K562 (cell line): Measurements from ENCODE around the gene TUBD1. TPM values are rescaled to one million over a fixed set of nuclear protein-coding genes. Genes with fewer than 3 reads are reported as not detected.
"Not testable (repeated sequence)": the region's sequence is repeated elsewhere in the genome, so short reads cannot be mapped to it uniquely, and the experiment has no call there.

Experiments used
- ATAC-seq: fragments of 200-7000 bp; cut with Tn5 transposase; 3 replicates; pipeline ENCODE4 v1.9.1; 2020; ENCODE audit warnings: moderate library complexity
- BruUV-seq: library from RNA; stranded (reverse); fragments of 400-500 nt; replicated peaks from 2 replicates; lab custom pipeline; 2021; lab: Mats Ljungman, UMichigan
- CTCF ChIA-PET: fragments of 300-600 bp; formaldehyde crosslinking; extraction: SDS; loops from one replicate; lab custom pipeline; 2021; ENCODE audit warnings: low intra/inter-chr PET ratio; lab: Yijun Ruan, JAX
- POLR2A ChIA-PET: fragments of 300-600, 350-650 bp; sonication (Branson Sonifier 250); formaldehyde crosslinking; extraction: SDS; loops from one replicate; lab custom pipeline; 2021; ENCODE audit warnings: antibody characterized with exemption, inconsistent platforms; lab: Yijun Ruan, JAX
- DNase-seq, 4 experiments: peaks; one replicate each; pipeline versions ENCODE4 v3.0.0 to v3.0.0-alpha.2; 2011 to 2018; ENCODE audit warnings: low spot score in 3 of 4, mixed read lengths in 3 of 4; ENCODE audit errors: extremely low read depth in 1 of 4
- FAIRE-seq: peaks from 2 replicates; lab custom pipeline; 2011; peaks lifted over from hg19 to GRCh38; lab: Jason Lieb, UNC
- H2AFZ ChIP-seq: 2 replicates; pipeline ENCODE4 v1.6.0; 2011; ENCODE audit warnings: low read depth, low read length, control low read depth, inconsistent platforms
- H3K27ac ChIP-seq: fragments of 200-600 bp; 3 replicates; pipeline ENCODE4 v1.8.0; 2011; ENCODE audit warnings: low read depth, mild to moderate bottlenecking, control low read depth, inconsistent platforms, low read length, moderate library complexity, mixed read lengths; ENCODE audit errors: extremely low read depth
- H3K27me3 ChIP-seq, 2 experiments: fragments of 300-600 bp in 1 of 2; 2 replicates in 1 of 2; 3 replicates in 1 of 2; pipeline versions ENCODE4 v1.6.0 to v1.8.0; 2011; ENCODE audit warnings: inconsistent platforms in 2 of 2, low read length in 2 of 2, mild to moderate bottlenecking in 1 of 2, mixed read lengths in 1 of 2, moderate library complexity in 1 of 2; ENCODE audit not compliant: control insufficient read depth in 2 of 2, insufficient read depth in 2 of 2
- H3K36me3 ChIP-seq: fragments of 300-600 bp; 3 replicates; pipeline ENCODE4 v1.8.0; 2011; ENCODE audit warnings: mild to moderate bottlenecking, low read length, inconsistent platforms; ENCODE audit not compliant: control insufficient read depth, insufficient read depth
- H3K4me1 ChIP-seq, 2 experiments: fragments of 200-600 bp in 1 of 2; replicated peaks in 1 of 2; 2 replicates in 1 of 2; 3 replicates in 1 of 2; pipeline versions ENCODE4 v1.5.1 to v1.8.0; 2011; ENCODE audit warnings: inconsistent platforms in 2 of 2, low read length in 2 of 2, mild to moderate bottlenecking in 1 of 2, mixed read lengths in 1 of 2, moderate library complexity in 1 of 2; ENCODE audit not compliant: control insufficient read depth in 2 of 2, insufficient read depth in 2 of 2
- H3K4me2 ChIP-seq: 2 replicates; pipeline ENCODE4 v1.6.1; 2011; ENCODE audit warnings: low read length, control low read depth, inconsistent platforms, mixed read lengths; ENCODE audit not compliant: insufficient read depth
- H3K4me3 ChIP-seq: fragments of 200-600 bp; sonication (generic), shearing (Covaris generic); 2 replicates; pipeline ENCODE4 v1.5.1; 2016; ENCODE audit warnings: control low read depth, inconsistent platforms
- H3K79me2 ChIP-seq: fragments of 200-600 bp; 3 replicates; pipeline ENCODE4 v1.8.0; 2011; ENCODE audit warnings: low read length, inconsistent platforms; ENCODE audit not compliant: control insufficient read depth, insufficient read depth
- H3K9ac ChIP-seq, 2 experiments: 2 replicates each; pipeline versions ENCODE4 v1.6.0 to v1.6.1; 2011; ENCODE audit warnings: low read depth in 2 of 2, low read length in 2 of 2, control low read depth in 1 of 2, inconsistent platforms in 1 of 2, mild to moderate bottlenecking in 1 of 2, mixed read lengths in 1 of 2; ENCODE audit not compliant: insufficient read depth in 1 of 2
- H3K9me1 ChIP-seq: one replicate; pipeline ENCODE4 v1.6.0; 2011; ENCODE audit warnings: inconsistent platforms, mild to moderate bottlenecking, low read length, moderate library complexity; ENCODE audit not compliant: control insufficient read depth, insufficient read depth
- H3K9me3 ChIP-seq: replicated peaks from 2 replicates; pipeline ENCODE4 v1.5.1; 2011; ENCODE audit warnings: low read depth, low read length, inconsistent platforms; ENCODE audit not compliant: control insufficient read depth, insufficient read depth
- H4K20me1 ChIP-seq: replicated peaks from 2 replicates; pipeline ENCODE4 v1.6.1; 2011; ENCODE audit warnings: low read length, inconsistent platforms, mixed read lengths; ENCODE audit not compliant: control insufficient read depth, insufficient read depth
- WGBS: fragments of 100-300 bp; shearing (Covaris generic); methylation state at CpG from one replicate; pipeline ENCODE4 v1.1.6; 2016; ENCODE audit warnings: low coverage, mixed read lengths; ENCODE audit not compliant: insufficient coverage; ENCODE audit errors: missing lambda C conversion rate; 5-methylcytosine and 5-hydroxymethylcytosine counted together
- in situ Hi-C: fragments of 300-500 bp; cut with MboI; formaldehyde crosslinking; loops from 4 replicates; pipeline ENCODE4 v1.15.0; 2018; ENCODE audit warnings: inconsistent platforms, mixed read lengths
- intact Hi-C: fragments of 100-400 bp; cut with micrococcal nuclease; formaldehyde crosslinking; loops from 2 replicates; pipeline ENCODE4 v1.14.2; 2022
- polyA plus RNA-seq, 8 experiments: library from polyadenylated mRNA; depleted of rRNA in 4 of 8; stranded (reverse) in 5 of 8; unstranded in 3 of 8; fragments of >200 nt; fragmentation: Nextera tagmentation in 2 of 8; fragmentation: Illumina TruSeq in 1 of 8; extraction: Ambion mirVana in 2 of 8; extraction: Trizol in 1 of 8; gene quantifications; 2 replicates each; pipeline versions ENCODE4 v1.2.1 to v1.2.3, GENCODE V29; 2011 to 2014; ENCODE audit warnings: inconsistent platforms in 1 of 8, missing spikeins in 1 of 8
- total RNA-seq, 7 experiments: library from RNA; depleted of rRNA in 6 of 7; stranded (reverse); fragments of >200 nt in 6 of 7; fragmentation: Illumina TruSeq in 2 of 7; extraction: Trizol in 2 of 7; gene quantifications; 2 replicates each; pipeline versions ENCODE4 v1.2.1 to v1.2.3, GENCODE V29; 2011 to 2021; ENCODE audit warnings: low replicate concordance in 1 of 7
- TF ChIP-seq, protein P1 (sequence below), 3 experiments: fragments of 200-800 bp in 1 of 3; fragments of 250-450 bp in 1 of 3; fragments of 450-650 bp in 1 of 3; sonication (Bioruptor Pico) in 1 of 3; sonication (Bioruptor generic) in 1 of 3; formaldehyde crosslinking in 1 of 3; IDR thresholded peaks; 2 replicates each; pipeline versions ENCODE4 v1.6.1 to v1.8.0; 2016 to 2022; ENCODE audit warnings: mild to moderate bottlenecking in 2 of 3, missing genetic modification characterization in 2 of 3, missing compliant biosample characterization in 1 of 3, moderate library complexity in 1 of 3

Gene TUBD1
- total and polyA plus RNA-seq, 9 of the 15 experiments (the other 6 are each of a cell fraction or from before 2014, with no cell fraction given), result 10.8 to 35.3 (median 17.9) TPM

DNA sequence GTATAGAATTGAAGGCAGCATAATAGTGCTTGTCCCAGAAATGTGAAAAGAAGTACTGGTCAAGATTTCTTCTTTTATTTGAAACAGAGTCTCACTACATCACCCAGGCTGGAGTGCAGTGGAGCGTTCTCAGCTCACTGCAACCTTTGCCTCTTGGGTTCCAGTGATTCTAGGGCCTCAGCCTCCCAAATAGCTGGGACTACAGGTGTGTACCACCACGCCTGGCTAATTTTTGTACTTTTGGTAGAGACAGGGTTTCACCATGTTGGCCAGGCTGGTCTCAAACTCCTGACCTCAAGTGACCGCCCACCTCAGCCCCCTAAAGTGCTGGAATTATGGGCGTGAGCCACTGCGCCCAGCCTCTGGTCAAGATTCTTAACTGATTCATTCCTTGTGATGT lies 27.9 kb upstream of the TUBD1 start:
- H3K9ac ChIP-seq, H3K4me3 ChIP-seq, H3K9me3 ChIP-seq, H3K9me1 ChIP-seq, H4K20me1 ChIP-seq, ATAC-seq, FAIRE-seq, H3K27me3 ChIP-seq, H3K4me2 ChIP-seq, intact Hi-C loops, DNase-seq, H3K4me1 ChIP-seq, H3K79me2 ChIP-seq, H3K27ac ChIP-seq, H2AFZ ChIP-seq, BruUV-seq, CTCF ChIA-PET: not testable (repeated sequence)
- TF ChIP-seq, protein P1, sequence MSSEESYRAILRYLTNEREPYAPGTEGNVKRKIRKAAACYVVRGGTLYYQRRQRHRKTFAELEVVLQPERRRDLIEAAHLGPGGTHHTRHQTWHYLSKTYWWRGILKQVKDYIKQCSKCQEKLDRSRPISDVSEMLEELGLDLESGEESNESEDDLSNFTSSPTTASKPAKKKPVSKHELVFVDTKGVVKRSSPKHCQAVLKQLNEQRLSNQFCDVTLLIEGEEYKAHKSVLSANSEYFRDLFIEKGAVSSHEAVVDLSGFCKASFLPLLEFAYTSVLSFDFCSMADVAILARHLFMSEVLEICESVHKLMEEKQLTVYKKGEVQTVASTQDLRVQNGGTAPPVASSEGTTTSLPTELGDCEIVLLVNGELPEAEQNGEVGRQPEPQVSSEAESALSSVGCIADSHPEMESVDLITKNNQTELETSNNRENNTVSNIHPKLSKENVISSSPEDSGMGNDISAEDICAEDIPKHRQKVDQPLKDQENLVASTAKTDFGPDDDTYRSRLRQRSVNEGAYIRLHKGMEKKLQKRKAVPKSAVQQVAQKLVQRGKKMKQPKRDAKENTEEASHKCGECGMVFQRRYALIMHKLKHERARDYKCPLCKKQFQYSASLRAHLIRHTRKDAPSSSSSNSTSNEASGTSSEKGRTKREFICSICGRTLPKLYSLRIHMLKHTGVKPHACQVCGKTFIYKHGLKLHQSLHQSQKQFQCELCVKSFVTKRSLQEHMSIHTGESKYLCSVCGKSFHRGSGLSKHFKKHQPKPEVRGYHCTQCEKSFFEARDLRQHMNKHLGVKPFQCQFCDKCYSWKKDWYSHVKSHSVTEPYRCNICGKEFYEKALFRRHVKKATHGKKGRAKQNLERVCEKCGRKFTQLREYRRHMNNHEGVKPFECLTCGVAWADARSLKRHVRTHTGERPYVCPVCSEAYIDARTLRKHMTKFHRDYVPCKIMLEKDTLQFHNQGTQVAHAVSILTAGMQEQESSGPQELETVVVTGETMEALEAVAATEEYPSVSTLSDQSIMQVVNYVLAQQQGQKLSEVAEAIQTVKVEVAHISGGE (CRISPR knock-in tag; IDR thresholded peaks at IDR 0.05), result peak in 1 of 3 experiments; percentile 67; a peak in 1 of 6 replicates
- in situ Hi-C loops, result loop anchor here (10.0 kb wide), 1 partner anchor 1236 kb away; no protein-coding TSS in a partner anchor
- peaks cover 60% of the 10 kb centered on the region for H3K36me3 ChIP-seq
- WGBS, result 93% methylated on average over 5 of the region's 5 CpGs
- POLR2A ChIA-PET, result interaction anchor here (1.3 kb wide), 1 partner anchor 27 kb away, joined by 4 read pairs; no protein-coding TSS in a partner anchor
